ENCODE results near the gene OLFM1.
A peak's percentile ranks its signal among the peaks of the same experiment; 100 is the strongest.

Gene OLFM1

DNA sequence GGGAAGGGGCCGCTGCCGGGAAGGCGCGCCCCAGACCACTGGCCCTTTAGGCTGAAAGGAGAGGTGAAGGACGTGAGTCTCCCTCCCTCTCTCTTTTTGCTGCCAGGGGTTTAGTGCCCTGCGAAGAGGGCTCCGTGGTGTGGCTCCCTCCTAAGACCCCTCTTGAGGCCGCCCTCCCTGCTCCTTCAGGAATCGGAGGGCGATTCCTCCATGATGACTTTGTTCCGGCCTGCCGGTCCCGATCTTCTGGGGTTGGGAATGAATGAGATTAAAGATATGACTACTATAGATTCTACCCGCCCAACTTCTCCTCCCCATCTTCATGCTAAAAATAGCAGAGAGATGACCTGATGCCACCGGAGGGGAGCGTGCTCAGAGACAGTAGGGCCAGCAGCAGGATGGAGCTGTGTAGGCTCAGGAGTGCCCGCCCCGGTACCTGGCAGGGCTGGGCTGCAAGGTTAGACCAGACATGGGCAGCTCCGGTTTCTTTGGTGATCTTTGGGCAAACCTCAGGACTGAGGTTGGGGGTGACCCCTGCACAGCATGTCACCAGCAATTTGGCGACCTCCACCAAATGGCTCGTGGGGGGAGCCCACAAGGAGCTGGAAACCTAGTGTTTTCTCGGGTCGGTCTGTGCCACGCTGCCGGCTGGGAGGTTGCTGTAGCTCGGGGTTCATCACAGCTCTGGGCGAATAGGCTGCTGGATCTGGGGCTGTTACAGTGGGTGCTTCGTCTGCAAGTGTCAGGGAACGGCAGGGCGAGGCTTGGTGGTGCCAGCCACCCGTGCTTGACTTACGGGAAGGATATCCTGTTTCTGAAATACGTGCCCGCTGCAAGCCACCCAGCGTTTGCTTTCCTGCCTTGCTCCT is 1.7 kb downstream of the OLFM1 start:
- no peak for DNase-seq

DNA sequence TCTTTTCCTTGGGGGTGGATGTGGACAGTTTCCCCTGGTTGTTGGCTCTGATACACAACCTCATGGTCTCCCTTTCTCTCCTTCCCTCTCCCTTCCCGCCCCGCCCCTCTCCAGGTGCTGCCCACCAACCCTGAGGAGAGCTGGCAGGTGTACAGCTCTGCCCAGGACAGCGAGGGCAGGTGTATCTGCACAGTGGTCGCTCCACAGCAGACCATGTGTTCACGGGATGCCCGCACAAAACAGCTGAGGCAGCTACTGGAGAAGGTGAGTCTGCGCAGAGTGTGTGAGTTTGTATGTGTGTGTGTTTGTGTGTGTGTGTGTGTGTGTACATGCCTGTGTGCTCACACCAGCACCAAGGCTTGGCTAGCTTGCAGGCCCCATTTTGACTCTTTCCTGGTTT is 2.6 kb downstream of the OLFM1 start:
- DNase-seq, result no peak

- no peak for DNase-seq
These were observed 3.1 kb downstream of the OLFM1 start for GRCh38 chr9:135090547-135090946.

- DNase-seq, result no peak
These were observed 4.1 kb downstream of the OLFM1 start for GRCh38 chr9:135091545-135091944.

GRCh38 chr9:135093111-135093510 is 5.6 kb downstream of the OLFM1 start:
- DNase-seq, result peak in 1 of 58 donors; percentile 26

DNA sequence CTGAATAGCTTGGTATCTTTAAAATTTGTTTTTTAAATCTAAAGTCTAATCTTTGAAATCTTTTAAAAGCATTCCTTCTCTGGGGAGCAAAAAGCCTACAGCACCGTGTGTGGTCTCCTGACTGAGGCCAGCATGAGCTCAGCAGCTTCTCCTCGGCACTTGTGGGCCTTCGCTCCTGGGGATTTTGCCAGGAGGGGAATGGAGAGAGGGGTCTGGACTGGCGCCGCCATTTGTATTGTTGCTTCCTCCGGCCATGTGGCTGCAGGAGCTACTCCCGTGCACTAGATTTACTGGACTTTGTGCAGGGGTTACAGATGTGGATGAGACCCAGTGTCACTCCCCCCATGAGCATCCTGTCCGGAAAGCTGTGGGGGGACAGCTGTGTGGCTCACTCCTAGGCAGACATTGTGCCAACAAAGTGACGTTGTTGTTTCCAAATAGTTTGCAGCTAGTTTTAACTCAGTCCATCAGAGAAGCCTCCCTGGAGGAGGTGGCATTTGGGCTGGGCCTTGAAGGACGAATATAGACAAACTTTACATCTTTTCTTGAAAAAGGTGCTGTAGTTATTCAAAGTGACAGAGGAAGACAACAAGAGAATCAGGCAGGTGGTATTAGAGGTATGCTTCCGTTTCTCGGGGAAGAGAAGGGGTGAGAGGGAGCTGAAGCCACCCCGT is 6.6 kb downstream of the OLFM1 start:
- no peak for DNase-seq

DNA sequence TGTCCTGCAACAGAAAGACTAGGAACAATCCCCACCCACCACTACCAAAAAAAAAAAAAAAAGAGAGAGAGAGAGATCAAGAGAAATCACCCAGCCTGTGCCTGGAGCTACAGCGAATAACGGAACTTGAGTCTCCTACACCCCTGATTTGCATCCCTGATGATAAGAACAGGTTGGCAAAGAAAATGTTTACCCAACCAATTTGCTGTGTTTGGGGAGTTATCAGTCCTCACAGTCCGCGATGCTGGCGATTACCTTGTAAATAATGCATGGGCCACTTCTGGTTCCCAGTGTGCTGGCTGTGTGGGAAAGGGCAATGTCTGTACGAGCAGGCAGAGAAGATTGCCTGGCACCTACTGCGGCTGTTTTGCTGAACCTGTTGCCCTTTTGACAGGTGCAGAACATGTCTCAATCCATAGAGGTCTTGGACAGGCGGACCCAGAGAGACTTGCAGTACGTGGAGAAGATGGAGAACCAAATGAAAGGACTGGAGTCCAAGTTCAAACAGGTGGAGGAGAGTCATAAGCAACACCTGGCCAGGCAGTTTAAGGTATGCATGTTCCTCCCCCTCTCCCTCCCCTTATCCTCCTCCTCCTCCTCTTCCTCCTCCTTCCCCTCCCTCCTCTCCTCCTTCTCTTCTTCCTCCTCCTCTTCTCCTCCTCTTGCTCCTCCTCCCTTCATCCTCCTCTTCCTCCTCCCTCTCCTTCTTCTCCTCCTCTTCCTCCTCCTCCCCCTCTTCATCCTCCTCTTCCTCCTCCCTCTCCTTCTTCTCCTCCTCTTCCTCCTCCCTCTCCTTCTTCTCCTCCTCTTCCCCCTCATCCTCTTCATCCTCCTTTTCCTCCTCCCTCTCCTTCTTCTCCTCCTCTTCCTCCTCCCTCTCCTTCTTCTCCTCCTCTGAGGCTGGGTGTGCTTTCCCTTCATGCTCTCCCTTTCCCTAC is 8.3 kb downstream of the OLFM1 start:
- DNase-seq, result no peak

- DNase-seq, result no peak
These were observed 9.0 kb downstream of the OLFM1 start for GRCh38 chr9:135096408-135096895.

GRCh38 chr9:135098400-135099105 is 11.1 kb downstream of the OLFM1 start:
- DNase-seq, result no peak

- DNase-seq, result no peak
These were observed 12.1 kb downstream of the OLFM1 start for GRCh38 chr9:135099574-135099973.

DNA sequence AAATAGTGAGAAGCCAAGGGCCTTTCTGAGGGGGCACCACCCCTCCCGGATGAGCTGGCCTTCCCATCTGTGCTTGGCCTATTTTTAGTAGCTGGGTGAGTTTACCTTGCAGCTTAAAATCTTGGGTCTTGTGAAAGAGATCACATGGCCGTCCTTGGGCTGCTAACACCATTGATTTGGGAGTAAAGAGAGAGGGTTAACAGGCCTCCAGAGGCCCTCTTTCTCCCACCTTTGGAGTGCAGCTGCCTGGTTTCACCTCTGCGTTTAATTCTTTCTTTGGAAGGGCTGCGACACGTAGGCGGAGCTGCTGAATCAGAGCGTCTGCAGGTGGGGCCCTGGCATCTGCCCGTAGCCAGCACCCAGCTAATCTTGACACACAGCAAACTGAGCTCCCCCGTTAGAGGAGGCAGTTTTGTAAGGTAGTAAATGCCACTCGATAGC is 12.8 kb downstream of the OLFM1 start:
- DNase-seq, result peak in 10 of 58 donors; percentile 6 to 66 (median 36)

- DNase-seq, result no peak
These were observed 13.4 kb downstream of the OLFM1 start for GRCh38 chr9:135100725-135101410.

DNA sequence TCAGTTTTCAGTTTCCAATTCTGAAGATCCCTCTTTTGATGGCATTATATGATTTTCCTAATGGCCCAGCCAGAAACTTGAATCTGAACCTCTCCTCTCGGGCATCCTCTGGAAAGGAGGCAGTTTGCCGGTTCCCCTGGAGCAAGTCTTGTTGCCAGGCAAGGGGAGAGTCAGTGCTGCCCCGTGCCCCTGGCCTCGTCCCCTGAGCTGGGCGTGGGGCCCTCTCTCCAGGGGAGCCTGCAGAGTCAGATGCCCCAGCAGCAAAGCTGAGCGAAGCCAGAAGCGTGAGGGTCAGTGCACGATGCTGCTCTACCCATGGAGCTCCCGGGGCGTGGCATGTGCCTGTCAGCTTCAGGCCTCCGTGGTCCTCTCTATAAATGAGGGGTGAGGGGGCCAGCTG is 14.0 kb downstream of the OLFM1 start:
- DNase-seq, result peak in 1 of 58 donors; percentile 15

DNA sequence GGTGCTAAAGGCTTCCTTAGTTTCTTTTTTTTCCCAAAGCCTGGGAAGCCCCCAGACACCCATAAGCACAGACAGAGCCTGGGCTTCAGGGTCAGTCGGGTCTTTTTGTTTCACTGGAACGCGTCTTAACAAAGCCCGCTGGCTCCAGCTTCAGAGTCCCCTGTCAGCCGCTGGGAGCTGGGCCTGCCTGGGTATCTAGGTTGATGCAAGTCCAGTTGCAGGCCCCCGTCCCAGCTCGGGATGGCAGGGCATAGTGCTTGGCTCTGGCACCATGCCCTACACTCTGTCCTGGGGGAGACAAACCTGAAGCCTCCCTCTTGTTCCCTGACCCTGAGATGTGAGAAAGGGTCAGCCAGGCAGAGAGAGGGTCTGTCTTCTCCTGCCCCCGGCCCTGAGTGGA is 14.5 kb downstream of the OLFM1 start:
- DNase-seq, result no peak

- no peak for DNase-seq
These were observed 14.9 kb downstream of the OLFM1 start for GRCh38 chr9:135102331-135102730.

- peak in 18 of 58 donors; percentile 11 to 66 (median 36) for DNase-seq
These were observed 15.6 kb downstream of the OLFM1 start for GRCh38 chr9:135103001-135103446.

GRCh38 chr9:135103931-135104639 is 16.6 kb downstream of the OLFM1 start:
- DNase-seq, result no peak

DNA sequence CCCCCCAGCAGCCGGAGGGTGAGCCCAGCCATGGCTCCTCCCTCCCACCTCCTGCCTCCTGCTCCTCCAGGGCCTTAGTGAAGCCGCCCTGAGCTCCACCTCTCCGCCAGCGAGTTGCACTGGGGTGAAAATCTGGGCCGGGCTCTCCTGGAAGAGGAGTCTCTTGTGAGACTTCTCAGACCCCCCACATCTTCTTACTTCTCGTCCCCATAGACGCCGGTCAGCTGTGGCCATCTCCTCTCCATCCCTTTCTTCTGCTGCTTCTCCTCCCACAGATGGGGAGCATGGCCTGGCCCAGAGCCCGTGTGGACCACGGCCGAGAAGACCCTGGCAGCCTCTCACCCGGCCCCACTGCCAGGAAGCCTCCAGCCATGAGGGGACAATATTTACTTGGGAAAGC is 17.3 kb downstream of the OLFM1 start:
- no peak for DNase-seq

- DNase-seq, result no peak
These were observed 17.8 kb downstream of the OLFM1 start for GRCh38 chr9:135105211-135105745.
